ENCODE results near the gene ZNF32.

DNA sequence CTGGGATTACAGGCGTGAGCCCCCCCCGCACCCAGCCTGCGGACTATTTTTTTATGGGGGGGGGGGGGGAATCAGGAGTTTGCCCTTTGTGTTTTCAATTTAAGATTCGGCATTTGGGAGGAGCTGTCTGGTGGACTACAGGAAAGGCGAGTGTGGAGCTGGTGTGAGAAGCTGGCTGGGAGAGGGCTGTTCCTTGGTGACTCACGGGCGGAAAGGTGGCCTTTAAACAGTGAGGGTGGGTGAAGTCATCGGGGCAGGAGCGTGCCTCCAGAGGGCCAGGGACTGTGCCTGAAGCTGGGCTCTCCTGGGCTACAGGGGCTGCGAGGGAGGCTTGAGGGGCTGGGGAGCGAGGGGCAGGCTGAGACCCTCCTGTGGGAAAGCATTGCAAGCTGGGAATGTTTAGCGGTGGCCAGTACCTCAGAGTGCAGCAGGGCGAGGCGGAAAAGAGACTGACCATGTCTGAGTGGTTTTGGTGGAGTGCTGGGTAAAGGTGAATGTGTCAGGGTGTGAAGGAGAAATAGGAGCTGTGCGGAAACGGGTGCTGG is 39.7 kb upstream of the ZNF32 start:
- no peak for TF ChIP-seq POLR2A (IDR thresholded peaks at IDR 0.05)
- TF ChIP-seq, protein P1, sequence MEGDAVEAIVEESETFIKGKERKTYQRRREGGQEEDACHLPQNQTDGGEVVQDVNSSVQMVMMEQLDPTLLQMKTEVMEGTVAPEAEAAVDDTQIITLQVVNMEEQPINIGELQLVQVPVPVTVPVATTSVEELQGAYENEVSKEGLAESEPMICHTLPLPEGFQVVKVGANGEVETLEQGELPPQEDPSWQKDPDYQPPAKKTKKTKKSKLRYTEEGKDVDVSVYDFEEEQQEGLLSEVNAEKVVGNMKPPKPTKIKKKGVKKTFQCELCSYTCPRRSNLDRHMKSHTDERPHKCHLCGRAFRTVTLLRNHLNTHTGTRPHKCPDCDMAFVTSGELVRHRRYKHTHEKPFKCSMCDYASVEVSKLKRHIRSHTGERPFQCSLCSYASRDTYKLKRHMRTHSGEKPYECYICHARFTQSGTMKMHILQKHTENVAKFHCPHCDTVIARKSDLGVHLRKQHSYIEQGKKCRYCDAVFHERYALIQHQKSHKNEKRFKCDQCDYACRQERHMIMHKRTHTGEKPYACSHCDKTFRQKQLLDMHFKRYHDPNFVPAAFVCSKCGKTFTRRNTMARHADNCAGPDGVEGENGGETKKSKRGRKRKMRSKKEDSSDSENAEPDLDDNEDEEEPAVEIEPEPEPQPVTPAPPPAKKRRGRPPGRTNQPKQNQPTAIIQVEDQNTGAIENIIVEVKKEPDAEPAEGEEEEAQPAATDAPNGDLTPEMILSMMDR (IDR thresholded peaks at IDR 0.05), result no peak
